HL-60 (cell line): ENCODE measurements around the gene YIF1A.

Experiments
- DNase-seq, 2 experiments: peaks; one replicate each; pipeline ENCODE4 v3.0.0-alpha.2; 2010 to 2020; ENCODE audit warnings: low read depth in 1 of 2, low spot score in 1 of 2
- H3K27ac ChIP-seq: fragments of 250-450 bp; sonication (Bioruptor Pico); replicated peaks from 2 replicates; pipeline ENCODE4 v1.5.1; 2020; ENCODE audit warnings: mild to moderate bottlenecking, moderate library complexity
- H3K27me3 ChIP-seq: fragments of 250-450 bp; sonication (Bioruptor Pico); 2 replicates; pipeline ENCODE4 v1.5.1; 2021; ENCODE audit warnings: mild to moderate bottlenecking, moderate library complexity; ENCODE audit not compliant: insufficient read depth, poor library complexity, severe bottlenecking
- H3K4me3 ChIP-seq: replicated peaks from 2 replicates; pipeline ENCODE4 v1.5.1; 2011; ENCODE audit warnings: mild to moderate bottlenecking, control low read depth, low read length; ENCODE audit not compliant: insufficient read depth
- GABPA ChIP-seq: IDR thresholded peaks from 2 replicates; pipeline ENCODE4 v1.6.1; 2012; ENCODE audit warnings: low read depth
- POLR2AphosphoS5 ChIP-seq: IDR thresholded peaks from 2 replicates; pipeline ENCODE4 v1.6.1; 2012; ENCODE audit warnings: low read depth
- SPI1 ChIP-seq: IDR thresholded peaks from 2 replicates; pipeline ENCODE4 v1.6.1; 2012; ENCODE audit warnings: low read depth, mild to moderate bottlenecking, borderline replicate concordance
- TF ChIP-seq, protein P1 (sequence below): IDR thresholded peaks from 2 replicates; pipeline ENCODE4 v1.6.1; 2012; ENCODE audit warnings: low read depth; ENCODE audit not compliant: insufficient replicate concordance
- TF ChIP-seq, protein P2 (sequence below): IDR thresholded peaks from one replicate; pipeline ENCODE4 v1.5.1; 2011; ENCODE audit warnings: low read length, control low read depth, inconsistent platforms; ENCODE audit not compliant: insufficient read depth

Gene YIF1A

DNA sequence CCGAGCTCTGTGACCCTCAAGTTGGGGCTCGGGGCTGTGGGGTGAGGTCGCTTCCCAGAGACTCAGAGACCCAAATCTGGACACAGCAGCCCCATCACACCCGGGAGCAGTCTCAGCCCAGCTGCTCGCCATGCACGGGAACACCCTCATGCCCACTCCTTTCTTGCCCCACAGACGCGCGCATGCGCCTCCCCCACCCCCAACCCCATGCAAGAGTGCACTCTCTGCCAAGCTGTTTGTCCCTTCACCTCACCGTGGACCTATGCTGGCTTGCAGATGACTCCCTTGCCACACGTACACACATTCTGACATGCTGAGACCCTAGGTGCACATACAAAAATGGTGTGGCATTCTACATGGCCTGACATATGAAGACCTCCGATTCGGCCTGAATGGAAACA, 28.4 kb upstream of the YIF1A start:
- H3K4me3 ChIP-seq: no peak overlapping the region
- no peak for DNase-seq

DNA sequence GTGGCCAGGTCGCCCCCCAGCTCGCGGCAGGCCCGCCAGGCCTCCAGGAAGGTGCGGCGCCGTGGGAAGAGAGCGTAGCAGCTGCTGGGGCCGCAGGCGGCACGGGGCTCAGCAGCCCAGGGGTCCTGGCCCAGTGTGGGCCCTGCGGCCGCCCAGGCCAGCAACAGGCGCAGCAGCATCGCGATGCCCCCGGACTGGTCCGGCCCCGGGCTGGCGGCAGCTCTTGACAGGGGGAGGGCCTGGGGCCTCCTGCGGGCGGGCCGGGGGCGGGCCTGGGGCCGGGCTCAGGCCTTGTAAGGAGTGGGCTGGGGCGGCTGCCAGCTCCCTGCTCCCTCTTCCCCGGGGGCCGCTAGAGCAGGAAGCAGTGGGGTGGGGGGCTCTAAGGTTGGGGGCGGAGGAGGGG, 27.9 kb upstream of the YIF1A start, which contains the start of gene CD248:
CD248 (minus strand) TSS at position 196 of the 403 bp plus-strand sequence; CDS start at position 179, 17 bp downstream.
- no peaks in the 10 kb centered on the region for H3K27me3 ChIP-seq
- TF ChIP-seq GABPA (no peak), POLR2AphosphoS5 (no peak), SPI1 (no peak)
- TF ChIP-seq, protein P1, sequence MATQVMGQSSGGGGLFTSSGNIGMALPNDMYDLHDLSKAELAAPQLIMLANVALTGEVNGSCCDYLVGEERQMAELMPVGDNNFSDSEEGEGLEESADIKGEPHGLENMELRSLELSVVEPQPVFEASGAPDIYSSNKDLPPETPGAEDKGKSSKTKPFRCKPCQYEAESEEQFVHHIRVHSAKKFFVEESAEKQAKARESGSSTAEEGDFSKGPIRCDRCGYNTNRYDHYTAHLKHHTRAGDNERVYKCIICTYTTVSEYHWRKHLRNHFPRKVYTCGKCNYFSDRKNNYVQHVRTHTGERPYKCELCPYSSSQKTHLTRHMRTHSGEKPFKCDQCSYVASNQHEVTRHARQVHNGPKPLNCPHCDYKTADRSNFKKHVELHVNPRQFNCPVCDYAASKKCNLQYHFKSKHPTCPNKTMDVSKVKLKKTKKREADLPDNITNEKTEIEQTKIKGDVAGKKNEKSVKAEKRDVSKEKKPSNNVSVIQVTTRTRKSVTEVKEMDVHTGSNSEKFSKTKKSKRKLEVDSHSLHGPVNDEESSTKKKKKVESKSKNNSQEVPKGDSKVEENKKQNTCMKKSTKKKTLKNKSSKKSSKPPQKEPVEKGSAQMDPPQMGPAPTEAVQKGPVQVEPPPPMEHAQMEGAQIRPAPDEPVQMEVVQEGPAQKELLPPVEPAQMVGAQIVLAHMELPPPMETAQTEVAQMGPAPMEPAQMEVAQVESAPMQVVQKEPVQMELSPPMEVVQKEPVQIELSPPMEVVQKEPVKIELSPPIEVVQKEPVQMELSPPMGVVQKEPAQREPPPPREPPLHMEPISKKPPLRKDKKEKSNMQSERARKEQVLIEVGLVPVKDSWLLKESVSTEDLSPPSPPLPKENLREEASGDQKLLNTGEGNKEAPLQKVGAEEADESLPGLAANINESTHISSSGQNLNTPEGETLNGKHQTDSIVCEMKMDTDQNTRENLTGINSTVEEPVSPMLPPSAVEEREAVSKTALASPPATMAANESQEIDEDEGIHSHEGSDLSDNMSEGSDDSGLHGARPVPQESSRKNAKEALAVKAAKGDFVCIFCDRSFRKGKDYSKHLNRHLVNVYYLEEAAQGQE: no peak
- TF ChIP-seq, protein P2, sequence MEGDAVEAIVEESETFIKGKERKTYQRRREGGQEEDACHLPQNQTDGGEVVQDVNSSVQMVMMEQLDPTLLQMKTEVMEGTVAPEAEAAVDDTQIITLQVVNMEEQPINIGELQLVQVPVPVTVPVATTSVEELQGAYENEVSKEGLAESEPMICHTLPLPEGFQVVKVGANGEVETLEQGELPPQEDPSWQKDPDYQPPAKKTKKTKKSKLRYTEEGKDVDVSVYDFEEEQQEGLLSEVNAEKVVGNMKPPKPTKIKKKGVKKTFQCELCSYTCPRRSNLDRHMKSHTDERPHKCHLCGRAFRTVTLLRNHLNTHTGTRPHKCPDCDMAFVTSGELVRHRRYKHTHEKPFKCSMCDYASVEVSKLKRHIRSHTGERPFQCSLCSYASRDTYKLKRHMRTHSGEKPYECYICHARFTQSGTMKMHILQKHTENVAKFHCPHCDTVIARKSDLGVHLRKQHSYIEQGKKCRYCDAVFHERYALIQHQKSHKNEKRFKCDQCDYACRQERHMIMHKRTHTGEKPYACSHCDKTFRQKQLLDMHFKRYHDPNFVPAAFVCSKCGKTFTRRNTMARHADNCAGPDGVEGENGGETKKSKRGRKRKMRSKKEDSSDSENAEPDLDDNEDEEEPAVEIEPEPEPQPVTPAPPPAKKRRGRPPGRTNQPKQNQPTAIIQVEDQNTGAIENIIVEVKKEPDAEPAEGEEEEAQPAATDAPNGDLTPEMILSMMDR: no peak
- peak within 1 kb of the TSS; percentile 68 for H3K27ac ChIP-seq
- DNase-seq: no peak
- H3K4me3 ChIP-seq: no peak within 1 kb of the TSS

More for the DNA sequence above, 28.4 kb upstream of the YIF1A start:
- Histone ChIP-seq H3K27me3 (no peaks in the 10 kb centered on the region), H3K27ac (peak overlapping the region; percentile 68)
- TF ChIP-seq POLR2AphosphoS5 (no peak), GABPA (no peak), SPI1 (no peak)
- TF ChIP-seq, protein P2: no peak
- TF ChIP-seq, protein P1: no peak

DNA sequence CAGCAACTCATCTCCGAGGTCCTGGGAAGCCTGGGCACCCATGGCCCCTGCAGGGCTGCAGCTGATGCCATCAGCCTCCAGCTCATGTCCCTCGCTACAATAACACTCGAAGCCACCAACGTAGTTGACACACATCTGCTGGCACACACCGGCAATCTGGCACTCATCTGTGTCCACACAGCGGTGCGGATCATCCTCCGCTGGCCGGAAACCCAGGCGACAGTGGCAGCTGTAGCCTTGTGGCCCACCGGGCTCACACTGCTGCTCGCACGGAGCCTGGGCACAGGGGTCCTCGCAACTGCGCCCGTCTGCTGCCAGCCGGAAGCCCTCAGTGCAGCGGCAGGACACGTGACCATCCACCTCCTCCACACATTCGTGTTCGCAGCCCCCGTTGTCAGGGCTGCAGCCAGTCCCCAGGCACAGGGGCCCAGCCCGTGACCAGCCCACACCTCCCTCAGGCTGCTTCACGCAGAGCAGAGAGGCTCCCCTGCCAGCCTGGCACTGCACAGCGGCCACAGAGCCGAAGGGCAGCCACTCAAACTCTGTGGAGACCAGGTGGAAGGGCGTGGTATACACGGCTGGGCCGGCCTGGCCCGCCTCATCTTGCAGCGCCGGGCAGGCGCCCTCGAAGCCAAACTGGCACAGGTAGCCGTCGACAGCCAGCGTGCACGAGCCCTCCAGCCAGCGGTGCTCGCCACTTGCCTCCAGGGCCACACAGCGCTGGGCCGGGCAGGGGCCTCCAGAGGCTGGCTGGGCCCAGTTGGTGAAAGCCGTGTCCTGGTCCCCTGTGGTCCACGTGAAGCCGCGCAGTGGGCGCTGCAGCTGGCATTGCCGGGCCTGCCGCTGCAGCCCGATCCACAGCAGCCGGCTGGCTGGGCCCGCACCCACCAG, 27.2 kb upstream of the YIF1A start:
- H3K4me3 ChIP-seq: no peak overlapping the region
- TF ChIP-seq, protein P2: no peak
- TF ChIP-seq SPI1 (no peak), GABPA (no peak), POLR2AphosphoS5 (no peak)
- TF ChIP-seq, protein P1: no peak
- no peaks in the 10 kb centered on the region for H3K27me3 ChIP-seq
- no peak overlapping the region for H3K27ac ChIP-seq
- DNase-seq: no peak
